WTC11 (cell line): ENCODE measurements around the gene SORCS2. TPM values are rescaled to one million over a fixed set of nuclear protein-coding genes. Genes with fewer than 3 reads are reported as not detected.

Experiments used
- ATAC-seq: fragments of 200-7000 bp; cut with Tn5 transposase; 2 replicates; pipeline ENCODE4 v1.10.0; 2021; ENCODE audit warnings: mild to moderate bottlenecking, moderate library complexity
- CTCF ChIA-PET: fragments of 300-600 bp; sonication (Branson Sonifier 250); formaldehyde crosslinking; loops from one replicate; lab custom pipeline; 2021; ENCODE audit warnings: antibody characterized with exemption; lab: Charles Lee
- POLR2A ChIA-PET: fragments of 350-600 bp; sonication (Branson Sonifier 250); formaldehyde crosslinking; loops from one replicate; lab custom pipeline; 2021; ENCODE audit warnings: antibody characterized with exemption; lab: Charles Lee
- DNase-seq: peaks from one replicate; pipeline ENCODE4 v3.0.0; 2021; ENCODE audit warnings: low spot score
- H3K27ac Mint-ChIP-seq: 2 replicates; pipeline ENCODE4 v1.8.0; 2021; ENCODE audit warnings: mixed read lengths
- H3K27me3 Mint-ChIP-seq: 2 replicates; pipeline ENCODE4 v1.8.0; 2021; ENCODE audit warnings: low read depth, mild to moderate bottlenecking, moderate library complexity, mixed read lengths
- H3K36me3 Mint-ChIP-seq: 2 replicates; pipeline ENCODE4 v1.8.0; 2021; ENCODE audit warnings: mixed read lengths
- H3K4me1 Mint-ChIP-seq: 2 replicates; pipeline ENCODE4 v1.8.0; 2022; ENCODE audit warnings: mixed read lengths
- H3K4me3 Mint-ChIP-seq: 2 replicates; pipeline ENCODE4 v1.8.0; 2021; ENCODE audit warnings: mild to moderate bottlenecking, moderate library complexity, mixed read lengths
- H3K9me3 Mint-ChIP-seq: 2 replicates; pipeline ENCODE4 v1.8.0; 2021; ENCODE audit warnings: mixed read lengths
- ATF3 ChIP-seq: sonication (generic); formaldehyde crosslinking; conservative IDR thresholded peaks from 2 replicates; pipeline ENCODE4 v1.8.1; 2022; ENCODE audit warnings: mild to moderate bottlenecking, missing genetic modification reagents
- CREM ChIP-seq: sonication (generic); formaldehyde crosslinking; IDR thresholded peaks from 2 replicates; pipeline ENCODE4 v1.8.1; 2022; ENCODE audit warnings: mild to moderate bottlenecking, missing genetic modification reagents, moderate library complexity
- E2F1 ChIP-seq: sonication (generic); formaldehyde crosslinking; IDR thresholded peaks from 2 replicates; pipeline ENCODE4 v1.8.0; 2022; ENCODE audit warnings: mild to moderate bottlenecking, missing genetic modification reagents
- EMX1 ChIP-seq: fragments of 250-450 bp; sonication (Bioruptor Pico); IDR thresholded peaks from 2 replicates; pipeline ENCODE4 v1.8.0; 2021; ENCODE audit warnings: mild to moderate bottlenecking
- GRHL2 ChIP-seq: fragments of 250-450 bp; sonication (Bioruptor Pico); IDR thresholded peaks from 2 replicates; pipeline ENCODE4 v1.8.0; 2022; ENCODE audit warnings: mild to moderate bottlenecking, moderate library complexity; ENCODE audit not compliant: insufficient replicate concordance, severe bottlenecking
- HMGA2 ChIP-seq: fragments of 250-450 bp; sonication (Bioruptor Pico); IDR thresholded peaks from 2 replicates; pipeline ENCODE4 v1.4.0; 2021; ENCODE audit warnings: mild to moderate bottlenecking, moderate library complexity
- MLX ChIP-seq: sonication (generic); formaldehyde crosslinking; IDR thresholded peaks from 2 replicates; pipeline ENCODE4 v1.8.1; 2023; ENCODE audit warnings: mild to moderate bottlenecking, missing genetic modification reagents, moderate library complexity
- MYBL2 ChIP-seq: sonication (generic); formaldehyde crosslinking; IDR thresholded peaks from 2 replicates; pipeline ENCODE4 v1.8.1; 2023; ENCODE audit warnings: mild to moderate bottlenecking, moderate library complexity, missing genetic modification reagents
- NR1H2 ChIP-seq: sonication (generic); formaldehyde crosslinking; IDR thresholded peaks from 2 replicates; pipeline ENCODE4 v1.9.0; 2021; ENCODE audit warnings: mild to moderate bottlenecking, moderate library complexity, missing genetic modification reagents
- PRRX2 ChIP-seq: fragments of 250-450 bp; sonication (Bioruptor Pico); IDR thresholded peaks from 2 replicates; pipeline ENCODE4 v1.8.0; 2021; ENCODE audit warnings: mild to moderate bottlenecking
- SOX15 ChIP-seq: fragments of 250-450 bp; sonication (Bioruptor Pico); IDR thresholded peaks from 2 replicates; pipeline ENCODE4 v1.9.0; 2021; ENCODE audit warnings: mild to moderate bottlenecking
- SP1 ChIP-seq: sonication (generic); formaldehyde crosslinking; conservative IDR thresholded peaks from 2 replicates; pipeline ENCODE4 v1.8.1; 2022; ENCODE audit warnings: missing genetic modification reagents
- TCF7 ChIP-seq: sonication (generic); formaldehyde crosslinking; IDR thresholded peaks from 2 replicates; pipeline ENCODE4 v1.8.0; 2022; ENCODE audit warnings: mild to moderate bottlenecking, low read depth, missing genetic modification reagents, moderate library complexity
- TP53 ChIP-seq: sonication (generic); formaldehyde crosslinking; IDR thresholded peaks from 2 replicates; pipeline ENCODE4 v1.8.1; 2023; ENCODE audit warnings: mild to moderate bottlenecking, missing genetic modification reagents
- ZNF138 ChIP-seq: sonication (generic); formaldehyde crosslinking; conservative IDR thresholded peaks from 2 replicates; pipeline ENCODE4 v1.8.1; 2022; ENCODE audit warnings: mild to moderate bottlenecking, moderate library complexity, missing genetic modification reagents
- total RNA-seq: library from RNA; stranded (reverse); gene quantifications from 3 replicates; pipeline ENCODE4 v1.2.3, GENCODE V29; 2021
- TF ChIP-seq, protein P1 (sequence below): sonication (generic); formaldehyde crosslinking; IDR thresholded peaks from 2 replicates; pipeline ENCODE4 v1.8.1; 2023; ENCODE audit warnings: mild to moderate bottlenecking, missing genetic modification reagents
- TF ChIP-seq, protein P2 (sequence below): sonication (generic); formaldehyde crosslinking; IDR thresholded peaks from 2 replicates; pipeline ENCODE4 v1.8.0; 2022; ENCODE audit warnings: mild to moderate bottlenecking, missing genetic modification reagents
- TF ChIP-seq, protein P3 (sequence below): fragments of 250-450 bp; sonication (Bioruptor Pico); IDR thresholded peaks from 2 replicates; pipeline ENCODE4 v1.9.0; 2021; ENCODE audit warnings: mild to moderate bottlenecking

Gene SORCS2
- total RNA-seq, 1 experiment from 2014 or later: 6.6 TPM

DNA sequence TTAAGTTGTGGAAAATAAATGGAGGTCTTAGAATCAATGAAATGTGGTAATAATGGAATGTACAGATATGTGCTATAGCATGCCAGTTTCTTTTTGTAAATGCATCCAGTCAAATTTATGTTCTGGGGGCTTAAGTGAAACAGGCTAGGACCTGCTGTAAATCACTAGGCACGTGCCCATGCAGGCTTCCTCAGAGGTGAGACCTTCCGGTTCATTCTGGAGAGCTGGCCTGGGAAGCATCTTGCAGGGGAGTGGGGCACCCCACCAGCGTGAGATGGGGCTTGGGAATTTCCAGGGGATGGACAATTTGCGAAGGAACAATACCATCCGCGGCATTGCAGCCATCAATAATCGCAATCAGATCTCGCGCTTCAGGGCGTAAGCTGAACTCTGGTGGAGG, 80.1 kb downstream of the SORCS2 start:
- ChIA-PET POLR2A (no interaction called here), CTCF (interaction anchor here (0.6 kb wide), 1 partner anchor 120 kb away, joined by 3 read pairs; no protein-coding TSS in a partner anchor)
- Mint-ChIP-seq H3K4me1 (no peaks in the 10 kb centered on the region), H3K9me3 (no peaks in the 10 kb centered on the region; the same call in 1 of the 2 replicates), H3K36me3 (no peaks in the 10 kb centered on the region), H3K27me3 (no peaks in the 10 kb centered on the region; the same call in 1 of the 2 replicates), H3K4me3 (no peak overlapping the region), H3K27ac (no peak overlapping the region)
- DNase-seq (no peak), ATAC-seq (no peak)
- TF ChIP-seq, protein P1, sequence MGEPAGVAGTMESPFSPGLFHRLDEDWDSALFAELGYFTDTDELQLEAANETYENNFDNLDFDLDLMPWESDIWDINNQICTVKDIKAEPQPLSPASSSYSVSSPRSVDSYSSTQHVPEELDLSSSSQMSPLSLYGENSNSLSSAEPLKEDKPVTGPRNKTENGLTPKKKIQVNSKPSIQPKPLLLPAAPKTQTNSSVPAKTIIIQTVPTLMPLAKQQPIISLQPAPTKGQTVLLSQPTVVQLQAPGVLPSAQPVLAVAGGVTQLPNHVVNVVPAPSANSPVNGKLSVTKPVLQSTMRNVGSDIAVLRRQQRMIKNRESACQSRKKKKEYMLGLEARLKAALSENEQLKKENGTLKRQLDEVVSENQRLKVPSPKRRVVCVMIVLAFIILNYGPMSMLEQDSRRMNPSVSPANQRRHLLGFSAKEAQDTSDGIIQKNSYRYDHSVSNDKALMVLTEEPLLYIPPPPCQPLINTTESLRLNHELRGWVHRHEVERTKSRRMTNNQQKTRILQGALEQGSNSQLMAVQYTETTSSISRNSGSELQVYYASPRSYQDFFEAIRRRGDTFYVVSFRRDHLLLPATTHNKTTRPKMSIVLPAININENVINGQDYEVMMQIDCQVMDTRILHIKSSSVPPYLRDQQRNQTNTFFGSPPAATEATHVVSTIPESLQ (CRISPR knock-in tag): no peak
- TF ChIP-seq ZNF138 (CRISPR knock-in tag) (no peak), MYBL2 (CRISPR knock-in tag) (no peak), CREM (CRISPR knock-in tag) (no peak), E2F1 (no peak), TCF7 (no peak), NR1H2 (CRISPR knock-in tag) (no peak), MLX (no peak), PRRX2 (no peak), ATF3 (CRISPR knock-in tag) (no peak), HMGA2 (no peak), EMX1 (CRISPR knock-in tag) (no peak), SOX15 (CRISPR knock-in tag) (no peak), GRHL2 (CRISPR knock-in tag) (no peak), SP1 (no peak), TP53 (CRISPR knock-in tag) (no peak)
- TF ChIP-seq, protein P2, sequence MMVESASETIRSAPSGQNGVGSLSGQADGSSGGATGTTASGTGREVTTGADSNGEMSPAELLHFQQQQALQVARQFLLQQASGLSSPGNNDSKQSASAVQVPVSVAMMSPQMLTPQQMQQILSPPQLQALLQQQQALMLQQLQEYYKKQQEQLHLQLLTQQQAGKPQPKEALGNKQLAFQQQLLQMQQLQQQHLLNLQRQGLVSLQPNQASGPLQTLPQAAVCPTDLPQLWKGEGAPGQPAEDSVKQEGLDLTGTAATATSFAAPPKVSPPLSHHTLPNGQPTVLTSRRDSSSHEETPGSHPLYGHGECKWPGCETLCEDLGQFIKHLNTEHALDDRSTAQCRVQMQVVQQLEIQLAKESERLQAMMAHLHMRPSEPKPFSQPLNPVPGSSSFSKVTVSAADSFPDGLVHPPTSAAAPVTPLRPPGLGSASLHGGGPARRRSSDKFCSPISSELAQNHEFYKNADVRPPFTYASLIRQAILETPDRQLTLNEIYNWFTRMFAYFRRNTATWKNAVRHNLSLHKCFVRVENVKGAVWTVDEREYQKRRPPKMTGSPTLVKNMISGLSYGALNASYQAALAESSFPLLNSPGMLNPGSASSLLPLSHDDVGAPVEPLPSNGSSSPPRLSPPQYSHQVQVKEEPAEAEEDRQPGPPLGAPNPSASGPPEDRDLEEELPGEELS (CRISPR knock-in tag): no peak
- TF ChIP-seq, protein P3, sequence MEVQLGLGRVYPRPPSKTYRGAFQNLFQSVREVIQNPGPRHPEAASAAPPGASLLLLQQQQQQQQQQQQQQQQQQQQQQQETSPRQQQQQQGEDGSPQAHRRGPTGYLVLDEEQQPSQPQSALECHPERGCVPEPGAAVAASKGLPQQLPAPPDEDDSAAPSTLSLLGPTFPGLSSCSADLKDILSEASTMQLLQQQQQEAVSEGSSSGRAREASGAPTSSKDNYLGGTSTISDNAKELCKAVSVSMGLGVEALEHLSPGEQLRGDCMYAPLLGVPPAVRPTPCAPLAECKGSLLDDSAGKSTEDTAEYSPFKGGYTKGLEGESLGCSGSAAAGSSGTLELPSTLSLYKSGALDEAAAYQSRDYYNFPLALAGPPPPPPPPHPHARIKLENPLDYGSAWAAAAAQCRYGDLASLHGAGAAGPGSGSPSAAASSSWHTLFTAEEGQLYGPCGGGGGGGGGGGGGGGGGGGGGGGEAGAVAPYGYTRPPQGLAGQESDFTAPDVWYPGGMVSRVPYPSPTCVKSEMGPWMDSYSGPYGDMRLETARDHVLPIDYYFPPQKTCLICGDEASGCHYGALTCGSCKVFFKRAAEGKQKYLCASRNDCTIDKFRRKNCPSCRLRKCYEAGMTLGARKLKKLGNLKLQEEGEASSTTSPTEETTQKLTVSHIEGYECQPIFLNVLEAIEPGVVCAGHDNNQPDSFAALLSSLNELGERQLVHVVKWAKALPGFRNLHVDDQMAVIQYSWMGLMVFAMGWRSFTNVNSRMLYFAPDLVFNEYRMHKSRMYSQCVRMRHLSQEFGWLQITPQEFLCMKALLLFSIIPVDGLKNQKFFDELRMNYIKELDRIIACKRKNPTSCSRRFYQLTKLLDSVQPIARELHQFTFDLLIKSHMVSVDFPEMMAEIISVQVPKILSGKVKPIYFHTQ (CRISPR knock-in tag): no peak
